HepG2 (cell line): ENCODE data around the gene ZDHHC14. TPM values are rescaled to one million over a fixed set of nuclear protein-coding genes. Genes with fewer than 3 reads are reported as not detected.

Experiments
- ATAC-seq: fragments of 200-7000 bp; cut with Tn5 transposase; 3 replicates; pipeline ENCODE4 v1.9.1; 2020; ENCODE audit warnings: mild to moderate bottlenecking, moderate library complexity
- BruUV-seq: library from RNA; stranded (reverse); fragments of 400-500 nt; replicated peaks from 2 replicates; lab custom pipeline; 2021; lab: Mats Ljungman, UMichigan
- CTCF ChIA-PET: fragments of 300-600 bp; formaldehyde crosslinking; extraction: SDS; loops from one replicate; lab custom pipeline; 2021; ENCODE audit warnings: low total read pairs, inconsistent platforms, low intra/inter-chr PET ratio; lab: Yijun Ruan, JAX
- POLR2A ChIA-PET: fragments of 350-600 bp; sonication (Branson Sonifier 250); formaldehyde crosslinking; loops from one replicate; lab custom pipeline; 2020; ENCODE audit warnings: antibody characterized with exemption, inconsistent platforms; lab: Yijun Ruan, JAX
- DNase-seq: peaks from one replicate; pipeline ENCODE4 v3.0.0-alpha.2; 2015; ENCODE audit warnings: low spot score
- FAIRE-seq: peaks from 3 replicates; lab custom pipeline; 2011; peaks lifted over from hg19 to GRCh38; lab: Jason Lieb, UNC
- H2AFZ ChIP-seq: one replicate; pipeline ENCODE4 v1.6.1; 2011; ENCODE audit warnings: low read length, inconsistent platforms
- H3K27ac ChIP-seq: fragments of 300-600 bp; 3 replicates; pipeline ENCODE4 v1.8.0; 2011; ENCODE audit warnings: mixed run types, mild to moderate bottlenecking, mixed read lengths, low read length, inconsistent platforms; ENCODE audit not compliant: insufficient read depth; ENCODE audit errors: extremely low read length
- H3K27me3 ChIP-seq, 2 experiments: fragments of 200-600 bp in 1 of 2; 2 replicates in 1 of 2; 3 replicates in 1 of 2; pipeline versions ENCODE4 v1.6.0 to v1.8.0; 2011; ENCODE audit warnings: low read length in 2 of 2, mild to moderate bottlenecking in 2 of 2, moderate library complexity in 2 of 2, inconsistent platforms in 1 of 2; ENCODE audit not compliant: insufficient read depth in 2 of 2, control insufficient read depth in 1 of 2
- H3K36me3 ChIP-seq, 2 experiments: fragments of 200-600 bp in 1 of 2; replicated peaks in 1 of 2; 2 replicates in 1 of 2; 3 replicates in 1 of 2; pipeline versions ENCODE4 v1.5.1 to v1.8.0; 2011; ENCODE audit warnings: low read length in 2 of 2, inconsistent platforms in 1 of 2; ENCODE audit not compliant: insufficient read depth in 2 of 2, control insufficient read depth in 1 of 2
- H3K4me1 ChIP-seq: 2 replicates; pipeline ENCODE4 v1.5.1; 2012; ENCODE audit warnings: low read length, inconsistent platforms; ENCODE audit not compliant: insufficient read depth
- H3K4me2 ChIP-seq: 2 replicates; pipeline ENCODE4 v1.6.0; 2011; ENCODE audit warnings: low read depth, low read length, inconsistent platforms
- H3K4me3 ChIP-seq, 3 experiments: fragments of 200-600 bp in 1 of 3; sonication (generic), shearing (Covaris generic) in 1 of 3; replicated peaks in 1 of 3; 2 replicates each; pipeline ENCODE4 v1.5.1; 2011 to 2016; ENCODE audit warnings: low read length in 3 of 3, inconsistent platforms in 2 of 3, low read depth in 2 of 3, mild to moderate bottlenecking in 2 of 3, control low read depth in 1 of 3, mixed read lengths in 1 of 3; ENCODE audit not compliant: insufficient read depth in 1 of 3
- H3K79me2 ChIP-seq: one replicate; pipeline ENCODE4 v1.6.1; 2011; ENCODE audit warnings: low read length, inconsistent platforms; ENCODE audit not compliant: insufficient read depth
- H3K9ac ChIP-seq: 2 replicates; pipeline ENCODE4 v1.6.0; 2011; ENCODE audit warnings: mild to moderate bottlenecking, low read depth, low read length, inconsistent platforms; ENCODE audit not compliant: insufficient read depth
- H3K9me3 ChIP-seq: 2 replicates; pipeline ENCODE4 v1.5.1; 2012; ENCODE audit warnings: mild to moderate bottlenecking, low read length
- H4K20me1 ChIP-seq: 2 replicates; pipeline ENCODE4 v1.6.0; 2011; ENCODE audit warnings: inconsistent platforms, mild to moderate bottlenecking, low read length, moderate library complexity; ENCODE audit not compliant: insufficient read depth
- CREM ChIP-seq, 2 experiments: sonication (generic) in 1 of 2; formaldehyde crosslinking in 1 of 2; IDR thresholded peaks; 2 replicates each; pipeline versions ENCODE4 v1.4.0 to v1.6.1; 2016 to 2020; ENCODE audit warnings: antibody characterized with exemption in 1 of 2, mild to moderate bottlenecking in 1 of 2, missing genetic modification reagents in 1 of 2
- DNMT1 ChIP-seq: sonication (generic); formaldehyde crosslinking; IDR thresholded peaks from 2 replicates; pipeline ENCODE4 v1.5.1; 2020; ENCODE audit warnings: mild to moderate bottlenecking, missing genetic modification reagents
- MEF2D ChIP-seq: sonication (generic); formaldehyde crosslinking; IDR thresholded peaks from 2 replicates; pipeline ENCODE4 v1.5.1; 2020; ENCODE audit warnings: mild to moderate bottlenecking, missing genetic modification reagents
- MXD3 ChIP-seq: IDR thresholded peaks from 2 replicates; pipeline ENCODE4 v1.6.1; 2016; ENCODE audit warnings: mild to moderate bottlenecking, missing biosample characterization, missing genetic modification reagents
- NFIB ChIP-seq: sonication (generic); formaldehyde crosslinking; IDR thresholded peaks from 2 replicates; pipeline ENCODE4 v1.9.0; 2021; ENCODE audit warnings: missing genetic modification reagents, mild to moderate bottlenecking, borderline replicate concordance
- PLRG1 ChIP-seq: fragments of 450-650 bp; conservative IDR thresholded peaks from 2 replicates; pipeline ENCODE4 v1.6.1; 2016
- PREB ChIP-seq: sonication (generic); formaldehyde crosslinking; IDR thresholded peaks from 2 replicates; pipeline ENCODE4 v1.4.0; 2020; ENCODE audit warnings: missing genetic modification reagents
- RORA ChIP-seq: sonication (generic); formaldehyde crosslinking; IDR thresholded peaks from 2 replicates; pipeline ENCODE4 v1.5.0; 2020; ENCODE audit warnings: mild to moderate bottlenecking, missing genetic modification reagents, moderate library complexity
- TRAFD1 ChIP-seq: sonication (generic); formaldehyde crosslinking; IDR thresholded peaks from 2 replicates; pipeline ENCODE4 v1.5.1; 2020; ENCODE audit warnings: missing genetic modification reagents, mild to moderate bottlenecking, borderline replicate concordance
- ZC3H13 ChIP-seq: sonication (generic); formaldehyde crosslinking; IDR thresholded peaks from 2 replicates; pipeline ENCODE4 v1.8.1; 2023; ENCODE audit warnings: mild to moderate bottlenecking, missing genetic modification reagents, moderate library complexity
- ZMAT3 ChIP-seq: sonication (generic); formaldehyde crosslinking; conservative IDR thresholded peaks from 2 replicates; pipeline ENCODE4 v1.7.0; 2021; ENCODE audit warnings: missing genetic modification reagents
- ZMYM2 ChIP-seq: sonication (generic); formaldehyde crosslinking; IDR thresholded peaks from 2 replicates; pipeline ENCODE4 v1.8.0; 2022; ENCODE audit warnings: mild to moderate bottlenecking, missing genetic modification reagents
- ZNF274 ChIP-seq: sonication (generic); formaldehyde crosslinking; IDR thresholded peaks from 2 replicates; pipeline ENCODE4 v1.5.1; 2020; ENCODE audit warnings: mild to moderate bottlenecking, missing genetic modification reagents
- ZNF33A ChIP-seq: sonication (generic); formaldehyde crosslinking; IDR thresholded peaks from 2 replicates; pipeline ENCODE4 v1.5.1; 2020; ENCODE audit warnings: missing genetic modification reagents, mild to moderate bottlenecking, moderate library complexity, borderline replicate concordance
- ZNF788 ChIP-seq: sonication (generic); formaldehyde crosslinking; IDR thresholded peaks from 2 replicates; pipeline ENCODE4 v1.5.0; 2020; ENCODE audit warnings: mild to moderate bottlenecking, missing genetic modification reagents, borderline replicate concordance
- ZNF850 ChIP-seq: sonication (generic); formaldehyde crosslinking; conservative IDR thresholded peaks from 2 replicates; pipeline ENCODE4 v1.9.0; 2021; ENCODE audit warnings: mild to moderate bottlenecking, missing genetic modification reagents
- WGBS: methylation state at CpG from one replicate; pipeline ENCODE4 v1.1.6; 2017; ENCODE audit warnings: low lambda C conversion rate; 5-methylcytosine and 5-hydroxymethylcytosine counted together
- in situ Hi-C: cut with HindIII; loops from 2 replicates; pipeline ENCODE4 v1.10.0; 2017; ENCODE audit warnings: low pct_unique_long_range_greater_than_20kb; ENCODE audit not compliant: extremely low pct_ligation_motif_present
- intact Hi-C: fragments of 100-400 bp; cut with micrococcal nuclease; formaldehyde crosslinking; loops from one replicate; pipeline ENCODE4 v1.10.0; 2022; ENCODE audit not compliant: unreplicated experiment
- polyA plus RNA-seq, 8 experiments: library from polyadenylated mRNA; depleted of rRNA in 3 of 8; stranded (reverse) in 7 of 8; unstranded in 1 of 8; fragments of >200 nt; fragmentation: Illumina TruSeq in 4 of 8; extraction: Trizol in 4 of 8; gene quantifications; 2 replicates each; pipeline versions ENCODE4 v1.2.1 to v1.2.3, GENCODE V29; 2011 to 2016; ENCODE audit warnings: low read depth in 4 of 8, missing spikeins in 1 of 8, mixed read lengths in 1 of 8; ENCODE audit not compliant: insufficient read depth in 1 of 8
- total RNA-seq, 5 experiments: library from RNA; depleted of rRNA; stranded (reverse); fragments of >200 nt; fragmentation: Illumina TruSeq; extraction: Trizol; gene quantifications; 2 replicates each; pipeline ENCODE4 v1.2.3, GENCODE V29; 2016; ENCODE audit warnings: low read depth in 1 of 5

ZDHHC14 gene
- total and polyA plus RNA-seq, 2 of the 13 experiments (the other 11 are each of a cell fraction or from before 2014, with no cell fraction given) = 3.7 to 9.5 TPM

GRCh38 chr6:157481189-157481864 lies 100.3 kb downstream of the ZDHHC14 start:
- no peak for DNase-seq
- Histone ChIP-seq H3K9me3 (no peaks in the 10 kb centered on the region), H3K36me3 (no peaks in the 10 kb centered on the region), H4K20me1 (no peaks in the 10 kb centered on the region), H3K27me3 (no peaks in the 10 kb centered on the region), H3K4me3 (no peak overlapping the region), H3K9ac (no peak overlapping the region), H3K79me2 (no peaks in the 10 kb centered on the region), H2AFZ (no peak overlapping the region), H3K27ac (no peak overlapping the region), H3K4me2 (no peak overlapping the region), H3K4me1 (peaks cover 9% of the 10 kb centered on the region; the same call in 1 of the 2 replicates)
- FAIRE-seq = no peak
- WGBS = 77% methylated on average over 9 of the region's 9 CpGs
- intact Hi-C loops = no loop called here
- POLR2A ChIA-PET = no interaction called here
- no peak for ATAC-seq
- in situ Hi-C loops = no loop called here
- no peak for TF ChIP-seq MXD3 (CRISPR knock-in tag)
- TF ChIP-seq CREM (IDR thresholded peaks at IDR 0.05) = no peak
- no peak for TF ChIP-seq CREM (CRISPR knock-in tag; IDR thresholded peaks at IDR 0.05)
- no peak for TF ChIP-seq MEF2D (CRISPR knock-in tag)
- no peak for TF ChIP-seq ZC3H13 (CRISPR knock-in tag)
- TF ChIP-seq ZNF788 (CRISPR knock-in tag) = no peak
- BruUV-seq = no TSS peak
- CTCF ChIA-PET = no interaction called here

GRCh38 chr6:157481865-157482249 lies 100.9 kb downstream of the ZDHHC14 start:
- FAIRE-seq = no peak
- Histone ChIP-seq H3K9ac (no peak overlapping the region), H3K9me3 (no peaks in the 10 kb centered on the region), H3K4me3 (no peak overlapping the region), H3K27me3 (no peaks in the 10 kb centered on the region), H4K20me1 (no peaks in the 10 kb centered on the region), H3K36me3 (no peaks in the 10 kb centered on the region), H3K27ac (no peak overlapping the region), H2AFZ (no peak overlapping the region), H3K79me2 (no peaks in the 10 kb centered on the region), H3K4me2 (no peak overlapping the region), H3K4me1 (peaks cover 9% of the 10 kb centered on the region; the same call in 1 of the 2 replicates)
- BruUV-seq = no TSS peak
- in situ Hi-C loops = no loop called here
- 83% methylated on average over 4 of the region's 4 CpGs for WGBS
- intact Hi-C loops = no loop called here
- ChIA-PET POLR2A (interaction anchor here (1.8 kb wide), 1 partner anchor 48 kb away, joined by 5 read pairs; no protein-coding TSS in a partner anchor), CTCF (no interaction called here)
- ATAC-seq = no peak
- DNase-seq = no peak
- no peak for TF ChIP-seq NFIB (CRISPR knock-in tag)
- TF ChIP-seq ZMYM2 (CRISPR knock-in tag) = no peak
- no peak for TF ChIP-seq RORA (CRISPR knock-in tag)
- no peak for TF ChIP-seq TRAFD1 (CRISPR knock-in tag)
- TF ChIP-seq DNMT1 = no peak
- no peak for TF ChIP-seq ZMAT3 (CRISPR knock-in tag)
- TF ChIP-seq ZNF850 = no peak
- no peak for TF ChIP-seq ZNF274 (CRISPR knock-in tag)
- no peak for TF ChIP-seq PREB (CRISPR knock-in tag)
- TF ChIP-seq ZNF33A (CRISPR knock-in tag) = no peak
- TF ChIP-seq PLRG1 = no peak
